Skin epidermis (tissue), 12 donors: ENCODE results near the gene TTC28.

Source experiments
- H3K27ac ChIP-seq, 21 experiments: fragments of 200-600 bp; sonication (generic) in 11 of 21; one replicate each; pipeline ENCODE4 v1.5.0; 2020; ENCODE audit warnings: mild to moderate bottlenecking in 3 of 21, inconsistent platforms in 2 of 21, moderate library complexity in 2 of 21
- H3K4me3 ChIP-seq, 7 experiments: fragments of 200-600 bp; sonication (generic) in 2 of 7; one replicate each; pipeline ENCODE4 v1.5.0; 2020; ENCODE audit warnings: inconsistent platforms in 2 of 7, mild to moderate bottlenecking in 2 of 7, moderate library complexity in 1 of 7

The TTC28 gene

GRCh38 chr22:27995801-27996528, 683.7 kb downstream of the TTC28 start:
- Histone ChIP-seq H3K27ac (peak overlapping the region in 1 of 21 experiments; percentile 8), H3K4me3 (no peak overlapping the region)

GRCh38 chr22:27994481-27995331, 684.9 kb downstream of the TTC28 start:
- H3K27ac ChIP-seq = no peak overlapping the region
- no peak overlapping the region for H3K4me3 ChIP-seq

DNA sequence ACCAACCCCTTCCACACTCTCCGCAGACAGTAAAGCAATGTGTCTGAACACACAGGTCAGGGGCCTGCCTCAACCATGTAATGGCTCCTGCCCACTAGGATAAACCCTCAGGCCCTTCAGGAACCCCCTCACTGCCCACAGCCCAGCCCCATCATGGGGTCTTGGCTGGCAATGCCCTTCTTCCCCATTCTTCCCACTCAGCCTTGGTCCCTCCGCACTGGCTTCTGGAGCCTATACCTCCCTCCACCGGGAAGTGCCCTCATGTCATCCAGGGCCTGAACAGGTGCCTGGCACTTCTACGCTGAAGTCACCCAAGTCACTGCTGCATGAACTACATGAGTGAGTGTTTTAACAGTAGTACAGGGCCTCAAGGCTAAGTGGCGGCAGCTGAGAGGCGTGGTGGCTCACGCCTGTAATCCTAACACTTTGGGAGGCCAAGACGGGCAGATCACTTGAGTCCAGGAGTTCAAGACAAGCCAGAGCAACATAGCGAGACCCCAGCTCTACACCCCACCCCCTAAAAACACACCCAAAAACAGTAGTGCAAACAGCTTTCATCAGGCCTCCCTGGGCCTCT, 685.8 kb downstream of the TTC28 start:
- Histone ChIP-seq H3K27ac (no peak overlapping the region), H3K4me3 (no peak overlapping the region)

GRCh38 chr22:27993201-27993635, 686.4 kb downstream of the TTC28 start:
- H3K27ac ChIP-seq = no peak overlapping the region

GRCh38 chr22:27992294-27993165, 687.1 kb downstream of the TTC28 start:
- H3K27ac ChIP-seq = no peak overlapping the region

More at GRCh38 chr22:27993201-27993635, 686.4 kb downstream of the TTC28 start:
- no peak overlapping the region for H3K4me3 ChIP-seq

GRCh38 chr22:27991586-27992293, 687.9 kb downstream of the TTC28 start:
- Histone ChIP-seq H3K4me3 (no peak overlapping the region), H3K27ac (peak overlapping the region in 2 of 21 experiments; percentile 31 to 41)

More at GRCh38 chr22:27992294-27993165, 687.1 kb downstream of the TTC28 start:
- no peak overlapping the region for H3K4me3 ChIP-seq

GRCh38 chr22:27990879-27991278, 688.8 kb downstream of the TTC28 start:
- Histone ChIP-seq H3K4me3 (no peak overlapping the region), H3K27ac (peak overlapping the region in 5 of 21 experiments; percentile 17 to 65 (median 55))

GRCh38 chr22:27990451-27990840, 689.2 kb downstream of the TTC28 start:
- Histone ChIP-seq H3K27ac (peak overlapping the region in 6 of 21 experiments; percentile 17 to 65 (median 56)), H3K4me3 (no peak overlapping the region)

GRCh38 chr22:27989758-27990450, 689.7 kb downstream of the TTC28 start:
- no peak overlapping the region for H3K4me3 ChIP-seq
- peak overlapping the region in 4 of 21 experiments; percentile 34 to 65 (median 60) for H3K27ac ChIP-seq

GRCh38 chr22:27988704-27989103, 690.9 kb downstream of the TTC28 start:
- Histone ChIP-seq H3K4me3 (no peak overlapping the region), H3K27ac (no peak overlapping the region)

DNA sequence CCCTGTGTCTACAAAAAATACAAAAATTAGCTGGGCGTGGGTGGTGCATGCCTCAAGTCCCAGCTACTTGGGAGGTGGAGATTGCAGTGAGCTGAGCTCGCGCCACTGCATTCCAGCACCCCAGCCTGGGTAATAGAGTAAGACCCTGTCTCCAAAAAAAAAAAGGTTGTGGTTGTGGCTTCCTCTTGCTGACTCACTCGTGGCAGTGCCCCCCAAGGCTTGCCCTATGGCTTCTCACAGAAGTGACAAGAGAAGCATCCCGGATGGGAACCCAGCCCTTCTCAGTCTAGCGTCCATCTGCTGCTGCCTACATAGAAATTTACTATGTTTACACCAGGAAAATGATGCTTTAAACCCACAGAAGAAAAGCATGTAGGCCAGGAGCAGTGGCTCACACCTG, 692.1 kb downstream of the TTC28 start:
- no peak overlapping the region for H3K27ac ChIP-seq

GRCh38 chr22:27986937-27987336, 692.7 kb downstream of the TTC28 start:
- H3K27ac ChIP-seq = no peak overlapping the region
- H3K4me3 ChIP-seq = no peak overlapping the region

More for the DNA sequence above, 692.1 kb downstream of the TTC28 start:
- no peak overlapping the region for H3K4me3 ChIP-seq

DNA sequence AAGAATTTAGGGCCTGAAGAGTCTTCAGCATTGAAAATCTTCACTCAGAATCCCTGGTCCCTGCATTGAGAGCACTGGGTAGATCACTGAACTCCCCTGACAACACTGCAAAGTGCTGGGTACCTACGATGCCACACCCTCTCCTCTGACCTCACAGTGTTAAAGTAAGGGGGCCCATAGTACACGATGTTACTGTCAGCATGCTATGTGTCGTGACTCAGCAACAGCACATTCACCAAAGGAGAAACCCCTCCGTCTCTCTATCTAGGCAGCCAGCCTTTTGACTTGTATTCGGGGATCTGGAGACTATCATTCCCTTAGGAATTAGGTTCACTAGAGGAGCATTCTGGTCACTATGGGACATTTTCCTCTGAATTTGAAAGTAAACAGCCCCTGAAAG, 693.2 kb downstream of the TTC28 start:
- Histone ChIP-seq H3K27ac (no peak overlapping the region), H3K4me3 (no peak overlapping the region)

GRCh38 chr22:27985323-27986275, 694.0 kb downstream of the TTC28 start:
- H3K4me3 ChIP-seq = no peak overlapping the region
- H3K27ac ChIP-seq = no peak overlapping the region

DNA sequence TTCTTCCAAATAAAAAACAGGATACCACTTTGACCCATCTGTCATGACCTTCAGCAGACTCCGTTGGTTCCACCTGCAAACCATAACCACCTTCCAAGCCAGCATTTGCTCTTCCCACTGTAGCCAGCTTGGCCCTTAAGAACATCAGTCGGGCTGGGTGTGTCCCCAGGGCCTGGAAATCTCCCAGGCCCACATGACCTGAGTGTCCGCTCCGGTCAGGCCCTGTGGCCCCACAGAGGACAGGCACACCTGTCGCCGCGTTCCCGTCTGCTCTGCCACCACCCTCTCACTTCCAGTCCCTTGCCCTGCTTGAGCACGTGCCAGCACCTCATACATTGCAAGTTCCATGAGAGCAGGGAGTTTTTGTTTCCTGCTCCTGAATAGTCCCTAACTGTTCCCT, 694.9 kb downstream of the TTC28 start:
- no peak overlapping the region for H3K27ac ChIP-seq
- no peak overlapping the region for H3K4me3 ChIP-seq

GRCh38 chr22:27984001-27984695, 695.5 kb downstream of the TTC28 start:
- no peak overlapping the region for H3K4me3 ChIP-seq
- no peak overlapping the region for H3K27ac ChIP-seq
